ENCODE data around the gene IDI2. TPM values are rescaled to one million over a fixed set of nuclear protein-coding genes. Genes with fewer than 3 reads are reported as not detected.
"Not testable (repeated sequence)": the region's sequence is repeated elsewhere in the genome, so short reads cannot be mapped to it uniquely, and the experiment has no call there.

The IDI2 gene
- not detected for polyA plus RNA-seq (2012; ENCODE audit: insufficient read depth, insufficient read length)

- H3K4me3 ChIP-seq (ENCODE audit: low read length): no peak within 1 kb of the TSS
- DNase-seq (ENCODE audit: low read depth, low spot score): no peak
Measured at GRCh38 chr10:1025683-1026082, at the start of gene IDI2. Gene IDI2, minus strand, starts transcription at chr10:1025859. Its CDS starts 1,136 bp downstream, at chr10:1024723.

GRCh38 chr10:1074748-1075308 is 49.2 kb upstream of the IDI2 start:
- H3K4me3 ChIP-seq (ENCODE audit: low read length): no peak overlapping the region
- peak; percentile 30 for DNase-seq (ENCODE audit: low read depth, low spot score)

GRCh38 chr10:1074052-1074747 is 48.5 kb upstream of the IDI2 start:
- H3K4me3 ChIP-seq (ENCODE audit: low read length): no peak overlapping the region
- DNase-seq (ENCODE audit: low read depth, low spot score): no peak

DNA sequence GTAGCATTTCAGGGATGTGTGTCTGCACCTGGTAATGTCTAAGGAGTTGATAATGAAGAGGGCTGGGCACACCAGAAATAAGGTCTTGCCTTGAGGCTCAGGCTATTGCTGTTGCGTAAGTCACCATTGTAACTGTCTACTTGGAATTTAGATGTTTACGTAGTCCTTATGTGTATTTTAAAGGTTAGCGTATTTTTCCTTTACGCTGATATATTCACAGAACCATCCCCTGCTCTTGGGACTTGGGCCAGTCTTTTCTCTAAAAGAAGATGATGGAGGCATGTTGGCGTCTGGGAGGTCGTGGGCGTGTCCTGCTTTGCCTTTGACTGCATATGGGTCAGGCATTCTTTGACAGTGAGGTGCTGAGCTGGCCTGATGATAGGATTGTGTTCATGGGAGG is 45.3 kb upstream of the IDI2 start:
- no peak for DNase-seq (ENCODE audit: low read depth, low spot score)
- no peak overlapping the region for H3K4me3 ChIP-seq (ENCODE audit: low read length)

DNA sequence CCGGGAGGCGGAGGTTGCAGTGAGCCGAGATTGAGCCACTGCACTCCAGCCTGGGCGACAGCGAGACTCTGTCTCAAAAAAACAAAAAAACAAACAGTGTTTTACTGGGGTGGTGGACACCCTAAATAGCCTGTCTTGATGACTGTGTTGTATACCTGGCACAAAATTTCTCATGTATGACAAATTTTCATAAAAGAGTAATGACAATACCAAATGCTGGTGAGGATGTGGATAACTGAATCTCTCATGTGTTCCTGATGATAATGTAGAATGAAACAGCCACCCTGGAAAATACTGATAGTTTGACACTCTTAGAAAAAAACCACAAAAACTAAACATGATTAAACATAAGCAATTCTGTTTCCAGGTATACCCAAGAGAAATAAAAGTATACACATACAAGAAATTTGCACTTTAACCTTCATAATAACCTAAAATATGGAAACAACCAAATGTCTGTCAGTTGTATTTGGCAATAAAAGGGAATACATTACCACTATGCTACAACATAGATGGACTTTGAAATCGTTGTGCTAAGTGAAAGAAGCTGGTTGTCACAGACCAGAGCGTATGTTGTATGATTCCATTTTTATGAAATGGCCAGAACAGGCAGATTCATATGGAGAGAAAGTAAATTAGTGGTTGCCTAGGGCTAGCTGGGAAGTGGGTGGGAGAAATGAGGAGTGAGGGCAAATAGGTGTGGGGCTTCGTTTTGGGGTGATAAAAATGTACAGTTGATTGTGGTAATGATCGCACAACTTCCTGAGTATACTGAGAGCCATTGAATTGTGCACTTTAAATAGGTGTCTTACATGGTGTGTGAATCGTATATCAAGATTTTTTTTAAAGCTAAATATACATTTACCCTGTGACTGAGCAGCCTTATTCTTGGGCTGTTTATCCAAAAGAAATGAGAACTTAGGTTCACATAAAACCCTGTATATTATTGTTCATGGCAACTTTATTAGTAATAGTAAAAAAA is 43.0 kb upstream of the IDI2 start:
- no peak for DNase-seq (ENCODE audit: low read depth, low spot score)
- H3K4me3 ChIP-seq (ENCODE audit: low read length): no peak overlapping the region

GRCh38 chr10:1066734-1067133 is 41.1 kb upstream of the IDI2 start:
- not testable (repeated sequence) for H3K4me3 ChIP-seq (ENCODE audit: low read length); DNase-seq (ENCODE audit: low read depth, low spot score)

DNA sequence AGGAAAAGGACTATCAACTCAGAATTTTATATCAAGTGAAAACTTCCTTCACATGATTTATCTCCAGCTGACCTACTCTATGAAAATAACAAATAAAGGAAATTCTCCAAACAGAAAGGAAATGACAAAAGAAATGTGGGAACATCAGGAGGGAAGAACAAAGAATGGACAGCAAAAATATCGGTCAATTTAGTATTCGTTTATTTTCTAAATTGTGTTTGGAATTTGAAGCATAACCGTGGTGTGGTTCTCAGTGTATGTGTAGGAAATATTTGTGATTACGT is 39.2 kb upstream of the IDI2 start:
- no peak for DNase-seq (ENCODE audit: low read depth, low spot score)
- H3K4me3 ChIP-seq (ENCODE audit: low read length): no peak overlapping the region

DNA sequence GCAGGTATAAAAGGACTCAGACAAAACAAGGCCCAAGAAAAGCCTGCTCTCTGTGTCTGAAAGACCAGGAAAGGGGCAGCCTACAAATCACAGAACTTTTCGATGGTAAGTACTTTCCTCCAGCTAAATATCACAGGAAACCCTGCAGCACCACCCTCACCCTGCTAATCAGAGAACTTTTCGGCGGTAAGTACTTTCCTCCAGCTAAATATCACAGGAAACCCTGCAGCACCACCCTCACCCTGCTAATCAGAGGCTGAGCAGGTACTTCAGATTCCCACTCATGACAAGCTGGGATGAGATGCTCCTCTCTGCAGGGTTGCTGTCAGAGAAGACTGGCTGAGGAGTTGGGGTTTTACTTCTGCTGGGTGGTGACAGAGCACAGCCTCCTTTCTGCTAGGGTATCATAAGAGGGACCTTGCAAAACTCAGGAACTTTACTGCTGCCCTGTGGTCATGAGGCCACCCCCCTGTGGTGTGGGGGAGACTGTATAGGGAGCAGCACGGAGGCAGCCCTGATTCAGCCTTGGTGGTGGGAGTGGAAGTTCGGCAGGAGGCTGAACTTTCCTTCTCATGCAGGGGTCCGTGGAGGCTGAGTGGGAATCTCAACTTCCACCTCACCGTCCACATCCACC is 37.7 kb upstream of the IDI2 start:
- no peak for DNase-seq (ENCODE audit: low read depth, low spot score)
- H3K4me3 ChIP-seq (ENCODE audit: low read length): no peak overlapping the region

GRCh38 chr10:1061930-1062774 is 36.5 kb upstream of the IDI2 start:
- DNase-seq (ENCODE audit: low read depth, low spot score): peak; percentile 72
- H3K4me3 ChIP-seq (ENCODE audit: low read length): peak overlapping the region; percentile 28

DNA sequence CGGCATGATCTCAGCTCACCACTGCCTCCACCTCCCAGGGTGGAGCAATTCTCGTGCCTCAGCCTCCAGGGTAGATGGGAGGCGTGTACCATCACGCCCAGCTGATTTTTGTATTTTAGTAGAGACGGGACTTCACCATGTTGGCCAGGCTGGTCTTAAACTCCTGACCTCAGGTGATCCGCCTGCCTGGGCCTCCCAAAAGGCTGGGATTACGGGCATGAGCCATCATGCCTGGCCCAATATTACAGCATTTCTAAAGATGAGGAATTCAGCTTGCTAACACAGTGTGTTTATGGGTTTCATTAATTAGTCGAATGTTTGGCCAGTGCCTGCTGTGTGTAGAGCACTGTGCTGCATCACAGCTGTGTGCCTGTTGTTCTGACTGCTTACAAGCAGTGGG is 34.2 kb upstream of the IDI2 start:
- DNase-seq (ENCODE audit: low read depth, low spot score): no peak
- H3K4me3 ChIP-seq (ENCODE audit: low read length): no peak overlapping the region

GRCh38 chr10:1058017-1058416 is 32.4 kb upstream of the IDI2 start:
- DNase-seq (ENCODE audit: low read depth, low spot score): no peak
- H3K4me3 ChIP-seq (ENCODE audit: low read length): peak overlapping the region; percentile 89

DNA sequence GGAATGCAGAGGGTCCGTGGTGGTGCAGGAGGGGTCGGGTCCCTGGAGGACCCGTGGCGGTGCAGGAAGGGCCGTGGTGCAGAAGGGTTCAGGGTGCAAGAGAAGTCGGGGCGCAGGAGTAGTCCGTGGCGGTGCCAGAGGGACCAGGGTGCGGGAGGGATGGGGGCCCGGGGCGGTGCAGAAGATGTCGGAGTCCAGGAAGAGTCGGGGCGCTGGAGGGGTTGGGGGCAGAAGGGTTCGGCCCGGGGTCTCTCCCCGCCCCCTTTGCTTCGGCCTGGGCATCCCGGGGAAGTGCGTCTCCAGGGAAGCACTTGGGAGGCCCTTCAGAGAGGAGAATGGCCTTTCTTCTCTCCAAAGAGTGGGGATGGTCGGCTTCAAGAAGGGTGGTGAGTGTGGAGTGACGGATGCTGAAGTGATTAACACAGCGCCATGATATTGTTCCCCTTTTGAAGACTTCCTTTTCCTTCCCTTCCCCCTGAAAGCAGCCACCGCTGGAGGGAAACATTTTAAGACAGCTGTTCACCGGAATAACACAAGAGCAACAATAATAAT is 31.5 kb upstream of the IDI2 start:
- peak overlapping the region; percentile 89 for H3K4me3 ChIP-seq (ENCODE audit: low read length)
- DNase-seq (ENCODE audit: low read depth, low spot score): no peak

GRCh38 chr10:1056326-1057105 is 30.9 kb upstream of the IDI2 start, which contains the start of gene WDR37:
Gene WDR37, plus strand, starts transcription at chr10:1056385. Its CDS starts 15,771 bp downstream, at chr10:1072156.
- H3K4me3 ChIP-seq (ENCODE audit: low read length): peak within 1 kb of the TSS; percentile 89
- peak; percentile 70 for DNase-seq (ENCODE audit: low read depth, low spot score)

GRCh38 chr10:1054684-1055083 is 29.0 kb upstream of the IDI2 start:
- H3K4me3 ChIP-seq (ENCODE audit: low read length): no peak overlapping the region; the same call in 1 of the 2 replicates
- DNase-seq (ENCODE audit: low read depth, low spot score): no peak

GRCh38 chr10:1050554-1050953 is 24.9 kb upstream of the IDI2 start:
- DNase-seq (ENCODE audit: low read depth, low spot score): no peak
- H3K4me3 ChIP-seq (ENCODE audit: low read length): peak overlapping the region; percentile 99

DNA sequence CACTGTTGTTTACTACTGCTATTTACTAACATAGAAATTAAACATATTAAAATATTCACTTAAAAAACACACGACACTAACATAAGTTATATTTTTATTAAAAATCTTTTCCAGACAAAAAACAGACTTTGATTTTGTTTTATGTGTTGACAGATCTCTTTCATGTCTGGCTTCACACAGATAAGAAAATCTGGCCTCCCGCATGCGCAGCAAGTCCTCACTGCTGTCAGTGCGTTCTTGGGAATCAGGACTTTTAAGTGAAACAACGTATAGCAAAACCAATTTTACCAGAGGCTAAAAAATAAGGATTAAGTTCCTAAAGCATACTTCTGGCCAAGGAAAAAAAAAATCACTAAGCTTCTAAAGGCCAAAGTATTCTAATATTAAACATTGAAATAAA is 24.5 kb upstream of the IDI2 start:
- DNase-seq (ENCODE audit: low read depth, low spot score): peak; percentile 57
- H3K4me3 ChIP-seq (ENCODE audit: low read length): peak overlapping the region; percentile 99

DNA sequence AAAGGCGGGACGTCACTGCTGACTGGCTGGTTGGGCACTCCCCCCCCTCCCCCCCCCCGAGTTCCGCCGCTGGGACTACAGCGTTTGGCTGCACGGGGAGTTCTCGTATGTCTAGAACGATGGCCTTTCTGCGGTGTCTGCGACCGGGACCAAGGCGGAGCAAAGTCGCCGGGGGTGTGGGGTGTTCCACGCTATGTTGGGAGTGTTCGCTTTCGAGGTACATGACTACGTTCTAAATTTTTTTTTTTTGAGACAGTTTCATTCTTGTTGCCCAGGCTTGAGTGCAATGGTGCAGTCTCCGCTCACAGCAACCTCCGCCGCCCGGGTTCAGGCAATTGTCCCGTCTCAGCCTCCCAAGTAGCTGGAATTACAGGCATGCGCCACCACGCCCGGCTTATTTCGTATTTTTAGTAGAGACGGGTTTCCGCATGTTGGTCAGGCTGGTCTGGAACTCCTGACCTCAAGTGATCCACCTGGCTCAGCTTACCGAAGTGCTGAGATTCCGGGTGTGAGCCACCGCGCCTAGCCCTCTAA is 23.8 kb upstream of the IDI2 start:
- H3K4me3 ChIP-seq (ENCODE audit: low read length): peak overlapping the region; percentile 99
- no peak for DNase-seq (ENCODE audit: low read depth, low spot score)

Measured in Jurkat, Clone E6-1 (cell line).